Sigmoid colon (tissue), 7 donors: ENCODE results near the gene EDEM2. TPM values are rescaled to one million over a fixed set of nuclear protein-coding genes. Genes with fewer than 3 reads are reported as not detected.
A peak's percentile ranks its signal among the peaks of the same experiment; 100 is the strongest.

ENCODE experiments used
- DNase-seq: peaks from one replicate; pipeline ENCODE4 v3.0.0-alpha.2; 2019
- H3K27ac ChIP-seq, 4 donors: fragments of 200-600 bp; sonication (generic); one replicate each; pipeline ENCODE4 v1.5.1; 2016 to 2019; ENCODE audit warnings: mild to moderate bottlenecking in 1 of 4
- H3K27me3 ChIP-seq, 3 donors: fragments of 200-600 bp; sonication (generic); one replicate each; pipeline ENCODE4 v1.5.1; 2019; ENCODE audit warnings: mild to moderate bottlenecking in 1 of 3
- H3K36me3 ChIP-seq, 4 donors: fragments of 200-600 bp; sonication (generic); one replicate each; pipeline ENCODE4 v1.5.1; 2016 to 2019
- H3K4me1 ChIP-seq, 4 donors: fragments of 200-600 bp; sonication (generic); one replicate each; pipeline ENCODE4 v1.5.1; 2017 to 2019
- H3K4me3 ChIP-seq, 4 donors: fragments of 200-600 bp; sonication (generic); one replicate each; pipeline ENCODE4 v1.5.1; 2017 to 2019; ENCODE audit warnings: mild to moderate bottlenecking in 2 of 4, moderate library complexity in 1 of 4
- H3K9me3 ChIP-seq, 4 donors: fragments of 200-600 bp in 3 of 4; sonication (generic) in 3 of 4; one replicate each; pipeline versions ENCODE4 v1.5.1 to v1.6.1; 2013 to 2019
- CTCF ChIP-seq, 4 experiments: fragments of 450-650 bp in 3 of 4; fragments of 200-600 bp in 1 of 4; IDR thresholded peaks; one replicate each; pipeline ENCODE4 v1.5.1; 2016 to 2019; ENCODE audit warnings: antibody characterized with exemption in 4 of 4, mild to moderate bottlenecking in 3 of 4, moderate library complexity in 2 of 4
- EP300 ChIP-seq, 4 donors: sonication (generic); formaldehyde crosslinking; IDR thresholded peaks; one replicate each; pipeline ENCODE4 v1.6.1; 2017; ENCODE audit warnings: antibody characterized with exemption in 4 of 4
- POLR2A ChIP-seq, 2 donors: fragments of 450-650 bp; IDR thresholded peaks; one replicate each; pipeline ENCODE4 v1.6.1; 2016; ENCODE audit warnings: antibody characterized with exemption in 2 of 2, mild to moderate bottlenecking in 2 of 2, moderate library complexity in 2 of 2
- POLR2AphosphoS5 ChIP-seq, 4 donors: sonication (generic); formaldehyde crosslinking; IDR thresholded peaks; one replicate each; pipeline ENCODE4 v1.6.1; 2017; ENCODE audit warnings: antibody characterized with exemption in 4 of 4
- WGBS, 2 donors: extraction: QIAGEN DNeasy Blood & Tissue Kit; methylation state at CpG; one replicate each; pipeline ENCODE4 v1.1.7; 2013; 5-methylcytosine and 5-hydroxymethylcytosine counted together
- intact Hi-C: fragments of 100-400 bp; cut with DNase I; formaldehyde crosslinking; loops from one replicate; pipeline ENCODE4 v1.15.1; 2023
- polyA plus RNA-seq, 3 donors: library from polyadenylated mRNA; stranded (reverse); fragments of 200-250 nt; gene quantifications; one replicate each; pipeline ENCODE4 v1.2.3, GENCODE V29; 2013
- total RNA-seq, 4 donors: library from RNA; depleted of rRNA; stranded (reverse); fragments of >200 nt; gene quantifications; one replicate each; pipeline ENCODE4 v1.1.0, GENCODE V29; 2016
- donor health status: healthy with polysubstance abuse.
- donor health status: Bipolar disorder and iron deficiency.
- donor health status: healthy.

The EDEM2 gene
- total and polyA plus RNA-seq, 7 donors = 8.4 to 24.9 (median 10.8) TPM

- WGBS, 2 donors = 42 to 46% methylated on average over 2 of the region's 2 CpGs
Observed at GRCh38 chr20:35145141-35145564, 2.0 kb downstream of the EDEM2 start.

GRCh38 chr20:35144694-35145093 lies 2.4 kb downstream of the EDEM2 start:
- H3K9me3 ChIP-seq = no peaks in the 10 kb centered on the region
- DNase-seq = no peak
- intact Hi-C loops = loop anchor here (2.0 to 5.0 kb wide), 3 partner anchors 52 to 293 kb away; partner anchors contain the start of genes GDF5 and TRPC4AP
- H3K27ac ChIP-seq = no peak overlapping the region
- H3K4me1 ChIP-seq = peaks cover 0 to 29% (median 18%) of the 10 kb centered on the region in 4 donors
- no peak overlapping the region for H3K4me3 ChIP-seq
- TF ChIP-seq CTCF (IDR thresholded peaks at IDR 0.05) = no peak
- TF ChIP-seq EP300 (IDR thresholded peaks at IDR 0.05) = no peak
- TF ChIP-seq POLR2AphosphoS5 (IDR thresholded peaks at IDR 0.05) = no peak
- TF ChIP-seq POLR2A (IDR thresholded peaks at IDR 0.05) = no peak
- H3K36me3 ChIP-seq = peaks cover 0 to 43% (median 13%) of the 10 kb centered on the region in 4 donors
- WGBS, 2 donors = 59 to 82% methylated on average over 7 of the region's 7 CpGs
- no peaks in the 10 kb centered on the region for H3K27me3 ChIP-seq

More at GRCh38 chr20:35145141-35145564, 2.0 kb downstream of the EDEM2 start:
- Histone ChIP-seq H3K27me3 (no peaks in the 10 kb centered on the region), H3K4me1 (peaks cover 0 to 29% (median 18%) of the 10 kb centered on the region in 4 donors), H3K27ac (peak overlapping the region in 2 of 4 donors; percentile 47), H3K36me3 (peaks cover 0 to 39% (median 11%) of the 10 kb centered on the region in 4 donors), H3K9me3 (no peaks in the 10 kb centered on the region), H3K4me3 (no peak overlapping the region)
- TF ChIP-seq EP300 (IDR thresholded peaks at IDR 0.05) = no peak
- no peak for TF ChIP-seq POLR2AphosphoS5 (IDR thresholded peaks at IDR 0.05)
- peak; percentile 25 to 84 (median 38) for TF ChIP-seq CTCF (IDR thresholded peaks at IDR 0.05)
- DNase-seq = no peak
- intact Hi-C loops = loop anchor here (2.0 to 5.0 kb wide), 3 partner anchors 53 to 292 kb away; partner anchors contain the start of genes GDF5 and TRPC4AP

- Histone ChIP-seq H3K27ac (peak overlapping the region in 2 of 4 donors; percentile 8 to 67), H3K36me3 (peaks cover under 1 to 87% (median 43%) of the 10 kb centered on the region in 4 donors), H3K4me3 (no peak overlapping the region), H3K9me3 (no peaks in the 10 kb centered on the region), H3K4me1 (no peaks in the 10 kb centered on the region), H3K27me3 (no peaks in the 10 kb centered on the region)
- 94 to 95% methylated on average over 11 of the region's 11 CpGs for WGBS, 2 donors
- TF ChIP-seq POLR2AphosphoS5 (IDR thresholded peaks at IDR 0.05) (peak in 1 of 4 donors; percentile 3), POLR2A (IDR thresholded peaks at IDR 0.05) (no peak)
- intact Hi-C loops = no loop called here
- DNase-seq = no peak
Observed at GRCh38 chr20:35135867-35136586, 11.1 kb downstream of the EDEM2 start.

- H3K27ac ChIP-seq = peak overlapping the region in 2 of 4 donors; percentile 16 to 67
- intact Hi-C loops = no loop called here
- H3K4me1 ChIP-seq = no peaks in the 10 kb centered on the region
- DNase-seq = no peak
- H3K36me3 ChIP-seq = peaks cover 3 to 87% (median 43%) of the 10 kb centered on the region in 4 donors
- no peak for TF ChIP-seq POLR2AphosphoS5 (IDR thresholded peaks at IDR 0.05)
- no peak for TF ChIP-seq EP300 (IDR thresholded peaks at IDR 0.05)
- TF ChIP-seq POLR2A (IDR thresholded peaks at IDR 0.05) = no peak
- TF ChIP-seq CTCF (IDR thresholded peaks at IDR 0.05) = no peak
- no peak overlapping the region for H3K4me3 ChIP-seq
- H3K9me3 ChIP-seq = no peaks in the 10 kb centered on the region
- 91 to 94% methylated on average over 6 of the region's 6 CpGs for WGBS, 2 donors
- no peaks in the 10 kb centered on the region for H3K27me3 ChIP-seq
Observed at GRCh38 chr20:35134880-35135279, 12.3 kb downstream of the EDEM2 start.

GRCh38 chr20:35134472-35134871 lies 12.7 kb downstream of the EDEM2 start:
- Histone ChIP-seq H3K36me3 (peaks cover 3 to 87% (median 42%) of the 10 kb centered on the region in 4 donors), H3K27me3 (no peaks in the 10 kb centered on the region), H3K27ac (peak overlapping the region in 2 of 4 donors; percentile 16 to 67), H3K4me1 (no peaks in the 10 kb centered on the region), H3K9me3 (no peaks in the 10 kb centered on the region), H3K4me3 (no peak overlapping the region)
- WGBS, 2 donors = 93 to 94% methylated on average over 9 of the region's 9 CpGs
- DNase-seq = no peak
- intact Hi-C loops = no loop called here
- TF ChIP-seq POLR2AphosphoS5 (IDR thresholded peaks at IDR 0.05) (no peak), POLR2A (IDR thresholded peaks at IDR 0.05) (no peak), EP300 (IDR thresholded peaks at IDR 0.05) (no peak), CTCF (IDR thresholded peaks at IDR 0.05) (no peak)
